Trophoblast cell (in vitro differentiated cells and primary cell): ENCODE measurements around the gene ABR.

Experiments used
- DNase-seq, 2 donors: peaks; one replicate each; pipeline ENCODE4 v3.0.0-alpha.2; 2016
- H2AFZ ChIP-seq: 2 replicates; pipeline ENCODE4 v1.6.1; 2013; ENCODE audit warnings: low read length, moderate library complexity, mild to moderate bottlenecking; ENCODE audit not compliant: insufficient read depth, poor library complexity
- H2AK5ac ChIP-seq: 2 replicates; pipeline ENCODE4 v1.6.1; 2013; ENCODE audit warnings: mild to moderate bottlenecking, low read length
- H2BK120ac ChIP-seq: 2 replicates; pipeline ENCODE4 v1.6.1; 2013; ENCODE audit warnings: low read length, mild to moderate bottlenecking, moderate library complexity; ENCODE audit not compliant: insufficient read depth, poor library complexity
- H2BK12ac ChIP-seq: 2 replicates; pipeline ENCODE4 v1.6.1; 2013; ENCODE audit warnings: mild to moderate bottlenecking, low read length, moderate library complexity
- H2BK5ac ChIP-seq: 2 replicates; pipeline ENCODE4 v1.6.1; 2013; ENCODE audit warnings: low read length, low read depth, moderate library complexity, mild to moderate bottlenecking; ENCODE audit not compliant: poor library complexity
- H3K14ac ChIP-seq: 2 replicates; pipeline ENCODE4 v1.6.1; 2013; ENCODE audit warnings: mild to moderate bottlenecking, low read length
- H3K18ac ChIP-seq: 2 replicates; pipeline ENCODE4 v1.6.1; 2013; ENCODE audit warnings: mild to moderate bottlenecking, low read length
- H3K23ac ChIP-seq: 2 replicates; pipeline ENCODE4 v1.6.1; 2013; ENCODE audit warnings: low read length
- H3K27ac ChIP-seq: 2 replicates; pipeline ENCODE4 v1.5.1; 2013; ENCODE audit warnings: low read depth, mild to moderate bottlenecking, inconsistent platforms, low read length, moderate library complexity
- H3K27me3 ChIP-seq: 2 replicates; pipeline ENCODE4 v1.6.1; 2013; ENCODE audit warnings: inconsistent platforms, mild to moderate bottlenecking, low read length, moderate library complexity; ENCODE audit not compliant: insufficient read depth
- H3K36me3 ChIP-seq, 2 experiments: 1 replicate in 1 of 2; 2 replicates in 1 of 2; pipeline ENCODE4 v1.6.1; 2013; ENCODE audit warnings: low read length in 2 of 2, mild to moderate bottlenecking in 2 of 2, moderate library complexity in 1 of 2; ENCODE audit not compliant: insufficient read depth in 2 of 2, control insufficient read depth in 1 of 2
- H3K4ac ChIP-seq: 2 replicates; pipeline ENCODE4 v1.6.1; 2013; ENCODE audit warnings: low read depth, mild to moderate bottlenecking, low read length, moderate library complexity
- H3K4me1 ChIP-seq, 2 experiments: 1 replicate in 1 of 2; 2 replicates in 1 of 2; pipeline ENCODE4 v1.6.1; 2013; ENCODE audit warnings: low read length in 2 of 2, mild to moderate bottlenecking in 2 of 2, moderate library complexity in 1 of 2; ENCODE audit not compliant: insufficient read depth in 2 of 2, control insufficient read depth in 1 of 2
- H3K4me2 ChIP-seq: 2 replicates; pipeline ENCODE4 v1.6.1; 2013; ENCODE audit warnings: inconsistent platforms, mild to moderate bottlenecking, low read length, moderate library complexity
- H3K4me3 ChIP-seq: 2 replicates; pipeline ENCODE4 v1.5.1; 2013; ENCODE audit warnings: mild to moderate bottlenecking, low read depth, low read length, inconsistent platforms
- H3K79me1 ChIP-seq: one replicate; pipeline ENCODE4 v1.6.1; 2013; ENCODE audit warnings: low read length
- H3K79me2 ChIP-seq: 2 replicates; pipeline ENCODE4 v1.6.1; 2013; ENCODE audit warnings: low read length, mild to moderate bottlenecking; ENCODE audit not compliant: control insufficient read depth, insufficient read depth, poor library complexity
- H3K9ac ChIP-seq: 2 replicates; pipeline ENCODE4 v1.6.1; 2013; ENCODE audit warnings: mild to moderate bottlenecking, low read length
- H3K9me3 ChIP-seq: 2 replicates; pipeline ENCODE4 v1.6.1; 2013; ENCODE audit warnings: low read depth, mild to moderate bottlenecking, control low read depth, inconsistent platforms, low read length; ENCODE audit not compliant: insufficient read depth
- H4K12ac ChIP-seq: 2 replicates; pipeline ENCODE4 v1.6.1; 2013; ENCODE audit warnings: low read depth, mild to moderate bottlenecking, low read length, moderate library complexity
- H4K8ac ChIP-seq: 2 replicates; pipeline ENCODE4 v1.6.1; 2013; ENCODE audit warnings: low read depth, mild to moderate bottlenecking, low read length, moderate library complexity
- H4K91ac ChIP-seq: one replicate; pipeline ENCODE4 v1.6.1; 2013; ENCODE audit warnings: low read depth, mild to moderate bottlenecking, low read length, moderate library complexity
- WGBS: extraction: QIAGEN DNeasy Blood & Tissue Kit; methylation state at CpG from one replicate; pipeline ENCODE4 v1.1.7; 2013; ENCODE audit warnings: missing lambda C conversion rate; ENCODE audit not compliant: insufficient read length, insufficient coverage; ENCODE audit errors: extremely low coverage; 5-methylcytosine and 5-hydroxymethylcytosine counted together

ABR gene

GRCh38 chr17:1083451-1084187 lies 96.2 kb downstream of the ABR start:
- no peak overlapping the region for H3K23ac ChIP-seq
- peaks cover 19 to 26% of the 10 kb centered on the region in 2 experiments for H3K36me3 ChIP-seq
- no CpG with 5 or more reads among the region's 19 CpGs for WGBS
- no peak overlapping the region for H3K9ac ChIP-seq
- no peak overlapping the region for H4K8ac ChIP-seq
- no peak overlapping the region for H3K4me2 ChIP-seq
- no peak overlapping the region for H2AFZ ChIP-seq
- H3K14ac ChIP-seq: no peak overlapping the region
- no peak overlapping the region for H2AK5ac ChIP-seq
- no peak overlapping the region for H3K4me3 ChIP-seq
- no peak for DNase-seq
- no peak overlapping the region for H4K91ac ChIP-seq
- H2BK5ac ChIP-seq: no peak overlapping the region
- H3K4me1 ChIP-seq: no peaks in the 10 kb centered on the region
- H3K79me2 ChIP-seq: no peaks in the 10 kb centered on the region
- H3K18ac ChIP-seq: no peak overlapping the region
- no peak overlapping the region for H3K4ac ChIP-seq
- H2BK120ac ChIP-seq: no peak overlapping the region
- H3K79me1 ChIP-seq: no peaks in the 10 kb centered on the region
- no peak overlapping the region for H3K27ac ChIP-seq
- H4K12ac ChIP-seq: no peak overlapping the region
- H3K9me3 ChIP-seq: peaks cover 5% of the 10 kb centered on the region
- H3K27me3 ChIP-seq: no peaks in the 10 kb centered on the region
- no peak overlapping the region for H2BK12ac ChIP-seq

DNA sequence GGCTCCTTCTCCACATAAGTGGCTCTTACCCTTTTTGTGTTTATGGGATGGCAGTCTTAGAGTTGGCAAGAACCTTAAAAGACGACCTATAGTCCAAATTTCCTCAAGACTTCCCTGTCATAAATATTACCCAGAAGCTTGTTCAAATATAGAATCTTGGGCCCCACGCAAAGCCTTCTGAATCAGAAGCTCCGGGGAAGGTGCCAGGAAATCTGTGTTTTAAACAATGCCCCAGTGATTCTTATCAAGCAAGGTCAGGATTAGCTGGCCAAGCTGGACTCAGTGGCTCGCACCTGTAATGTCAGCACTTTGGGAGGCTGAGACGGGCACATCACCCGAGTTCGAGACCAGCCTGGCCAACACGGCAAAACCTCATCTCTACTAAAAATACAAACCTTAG lies 97.2 kb downstream of the ABR start:
- H3K18ac ChIP-seq: no peak overlapping the region
- H4K12ac ChIP-seq: no peak overlapping the region
- no peak overlapping the region for H4K8ac ChIP-seq
- no peak overlapping the region for H2BK12ac ChIP-seq
- peaks cover 22 to 30% of the 10 kb centered on the region in 2 experiments for H3K36me3 ChIP-seq
- no peak overlapping the region for H3K14ac ChIP-seq
- no peak overlapping the region for H3K4me3 ChIP-seq
- H2BK5ac ChIP-seq: no peak overlapping the region
- H3K27me3 ChIP-seq: no peaks in the 10 kb centered on the region
- H2BK120ac ChIP-seq: no peak overlapping the region
- no peak overlapping the region for H4K91ac ChIP-seq
- no peaks in the 10 kb centered on the region for H3K4me1 ChIP-seq
- no CpG with 5 or more reads among the region's 8 CpGs for WGBS
- H2AFZ ChIP-seq: no peak overlapping the region
- H2AK5ac ChIP-seq: no peak overlapping the region
- peaks cover 5% of the 10 kb centered on the region for H3K9me3 ChIP-seq
- H3K27ac ChIP-seq: no peak overlapping the region
- no peak for DNase-seq
- H3K79me1 ChIP-seq: no peaks in the 10 kb centered on the region
- H3K23ac ChIP-seq: no peak overlapping the region
- no peak overlapping the region for H3K4ac ChIP-seq
- no peak overlapping the region for H3K9ac ChIP-seq
- no peak overlapping the region for H3K4me2 ChIP-seq
- H3K79me2 ChIP-seq: no peaks in the 10 kb centered on the region

GRCh38 chr17:1078831-1079561 lies 100.8 kb downstream of the ABR start:
- no peak overlapping the region for H3K9ac ChIP-seq
- no peak overlapping the region for H4K91ac ChIP-seq
- no peaks in the 10 kb centered on the region for H3K27me3 ChIP-seq
- no peak overlapping the region for H2BK12ac ChIP-seq
- H3K4me1 ChIP-seq: no peaks in the 10 kb centered on the region
- H3K4me3 ChIP-seq: no peak overlapping the region
- WGBS: no CpG with 5 or more reads among the region's 43 CpGs
- H2BK120ac ChIP-seq: no peak overlapping the region
- H2BK5ac ChIP-seq: no peak overlapping the region
- no peak for DNase-seq
- H2AFZ ChIP-seq: no peak overlapping the region
- no peak overlapping the region for H4K8ac ChIP-seq
- peaks cover 3% of the 10 kb centered on the region for H3K9me3 ChIP-seq
- no peaks in the 10 kb centered on the region for H3K79me1 ChIP-seq
- H3K36me3 ChIP-seq: peaks cover 27 to 34% of the 10 kb centered on the region in 2 experiments
- H4K12ac ChIP-seq: no peak overlapping the region
- no peak overlapping the region for H3K4me2 ChIP-seq
- H3K79me2 ChIP-seq: no peaks in the 10 kb centered on the region
- H3K23ac ChIP-seq: no peak overlapping the region
- H3K14ac ChIP-seq: no peak overlapping the region
- no peak overlapping the region for H3K27ac ChIP-seq
- H3K4ac ChIP-seq: no peak overlapping the region
- H2AK5ac ChIP-seq: no peak overlapping the region
- no peak overlapping the region for H3K18ac ChIP-seq

DNA sequence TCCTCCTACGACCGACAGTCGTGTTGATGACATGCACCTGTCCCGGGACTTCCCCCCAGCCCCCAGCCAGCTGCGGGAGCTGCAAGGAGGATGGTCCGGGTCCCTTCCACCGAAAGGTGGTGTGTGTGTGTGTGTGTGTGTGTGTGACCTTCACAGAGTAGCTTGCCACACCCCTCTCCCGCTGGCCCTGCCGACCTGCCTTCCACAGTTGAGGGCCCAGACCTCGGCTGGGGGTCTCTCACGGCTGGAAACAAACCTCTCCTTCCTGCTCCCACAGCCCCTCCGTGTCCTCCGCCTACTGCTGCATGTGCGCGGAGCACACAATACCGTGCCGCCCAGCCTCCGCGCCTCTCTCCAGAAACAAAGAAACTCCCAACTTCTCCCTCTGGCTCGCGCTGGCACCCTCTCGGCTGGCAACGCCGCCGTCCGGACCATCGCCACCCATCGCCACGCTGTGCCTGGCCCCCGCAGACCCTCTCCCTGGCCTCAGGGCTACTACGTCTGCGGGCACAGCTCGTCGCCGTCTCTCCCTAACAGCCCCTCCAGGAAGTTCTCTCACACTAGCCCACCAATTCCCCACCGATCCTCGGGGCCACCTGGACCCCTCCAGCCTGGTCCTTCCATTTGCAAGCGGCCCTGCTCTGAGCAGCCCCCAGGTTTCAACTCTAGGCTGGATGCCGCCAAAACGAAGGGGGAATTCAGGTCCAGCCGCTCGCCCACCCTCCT lies 101.6 kb downstream of the ABR start:
- Histone ChIP-seq H3K79me2 (no peaks in the 10 kb centered on the region), H3K4me3 (no peak overlapping the region)
- no CpG with 5 or more reads among the region's 42 CpGs for WGBS

More for the DNA sequence above, 101.6 kb downstream of the ABR start:
- H2BK12ac ChIP-seq: no peak overlapping the region
- no peak overlapping the region for H3K9ac ChIP-seq
- peaks cover 3% of the 10 kb centered on the region for H3K9me3 ChIP-seq
- H3K23ac ChIP-seq: no peak overlapping the region
- H2BK5ac ChIP-seq: no peak overlapping the region
- no peak overlapping the region for H3K4ac ChIP-seq
- no peaks in the 10 kb centered on the region for H3K27me3 ChIP-seq
- no peak overlapping the region for H3K14ac ChIP-seq
- H2AFZ ChIP-seq: no peak overlapping the region
- H3K79me1 ChIP-seq: no peaks in the 10 kb centered on the region
- no peak overlapping the region for H4K8ac ChIP-seq
- H3K18ac ChIP-seq: no peak overlapping the region
- no peak overlapping the region for H3K27ac ChIP-seq
- no peak overlapping the region for H2BK120ac ChIP-seq
- no peak overlapping the region for H4K91ac ChIP-seq
- H3K4me2 ChIP-seq: no peak overlapping the region
- no peak for DNase-seq
- peaks cover 25 to 30% of the 10 kb centered on the region in 2 experiments for H3K36me3 ChIP-seq
- no peaks in the 10 kb centered on the region for H3K4me1 ChIP-seq
- no peak overlapping the region for H2AK5ac ChIP-seq
- no peak overlapping the region for H4K12ac ChIP-seq
